ENCODE results near the gene SYNPO2.

Gene SYNPO2, protein sequence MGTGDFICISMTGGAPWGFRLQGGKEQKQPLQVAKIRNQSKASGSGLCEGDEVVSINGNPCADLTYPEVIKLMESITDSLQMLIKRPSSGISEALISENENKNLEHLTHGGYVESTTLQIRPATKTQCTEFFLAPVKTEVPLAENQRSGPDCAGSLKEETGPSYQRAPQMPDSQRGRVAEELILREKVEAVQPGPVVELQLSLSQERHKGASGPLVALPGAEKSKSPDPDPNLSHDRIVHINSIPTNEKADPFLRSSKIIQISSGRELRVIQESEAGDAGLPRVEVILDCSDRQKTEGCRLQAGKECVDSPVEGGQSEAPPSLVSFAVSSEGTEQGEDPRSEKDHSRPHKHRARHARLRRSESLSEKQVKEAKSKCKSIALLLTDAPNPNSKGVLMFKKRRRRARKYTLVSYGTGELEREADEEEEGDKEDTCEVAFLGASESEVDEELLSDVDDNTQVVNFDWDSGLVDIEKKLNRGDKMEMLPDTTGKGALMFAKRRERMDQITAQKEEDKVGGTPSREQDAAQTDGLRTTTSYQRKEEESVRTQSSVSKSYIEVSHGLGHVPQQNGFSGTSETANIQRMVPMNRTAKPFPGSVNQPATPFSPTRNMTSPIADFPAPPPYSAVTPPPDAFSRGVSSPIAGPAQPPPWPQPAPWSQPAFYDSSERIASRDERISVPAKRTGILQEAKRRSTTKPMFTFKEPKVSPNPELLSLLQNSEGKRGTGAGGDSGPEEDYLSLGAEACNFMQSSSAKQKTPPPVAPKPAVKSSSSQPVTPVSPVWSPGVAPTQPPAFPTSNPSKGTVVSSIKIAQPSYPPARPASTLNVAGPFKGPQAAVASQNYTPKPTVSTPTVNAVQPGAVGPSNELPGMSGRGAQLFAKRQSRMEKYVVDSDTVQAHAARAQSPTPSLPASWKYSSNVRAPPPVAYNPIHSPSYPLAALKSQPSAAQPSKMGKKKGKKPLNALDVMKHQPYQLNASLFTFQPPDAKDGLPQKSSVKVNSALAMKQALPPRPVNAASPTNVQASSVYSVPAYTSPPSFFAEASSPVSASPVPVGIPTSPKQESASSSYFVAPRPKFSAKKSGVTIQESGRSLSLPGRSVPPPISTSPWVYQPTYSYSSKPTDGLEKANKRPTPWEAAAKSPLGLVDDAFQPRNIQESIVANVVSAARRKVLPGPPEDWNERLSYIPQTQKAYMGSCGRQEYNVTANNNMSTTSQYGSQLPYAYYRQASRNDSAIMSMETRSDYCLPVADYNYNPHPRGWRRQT

DNA sequence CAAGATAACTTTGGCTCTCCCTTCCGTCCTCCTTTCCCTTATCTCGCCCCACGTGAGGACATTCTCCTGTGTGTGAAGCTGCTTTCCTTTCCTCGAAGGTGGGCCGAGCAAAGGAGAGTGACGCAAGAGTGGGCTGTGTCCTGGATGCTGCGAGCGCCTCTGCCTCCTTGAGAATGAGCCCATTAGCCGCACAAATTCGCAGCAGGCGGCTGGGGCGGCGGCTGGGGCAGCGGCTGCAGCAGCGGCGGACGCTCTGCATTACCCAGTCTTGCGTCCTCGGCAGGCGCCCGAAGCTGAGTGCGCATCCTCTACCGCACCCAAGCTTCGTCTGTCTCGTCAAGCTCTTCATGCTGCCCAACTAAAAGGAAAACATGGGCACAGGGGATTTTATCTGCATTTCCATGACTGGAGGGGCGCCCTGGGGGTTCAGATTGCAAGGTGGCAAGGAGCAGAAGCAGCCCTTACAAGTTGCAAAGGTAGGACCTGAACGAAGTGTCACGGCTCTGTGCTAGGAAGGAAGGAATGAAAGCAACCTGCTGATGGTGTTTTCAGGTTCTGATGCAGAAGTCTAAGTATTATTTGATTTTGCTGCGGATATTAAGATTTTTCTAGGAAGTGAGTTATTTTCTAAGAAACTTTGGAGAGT lies at the start of gene SYNPO2:
Gene SYNPO2 (plus strand): TSS at position 189 of the 646 bp plus-strand sequence. CDS start 183 bp downstream, at position 372.
- peak; percentile 64 to 66 for DNase-seq (ENCODE audit: low read depth in 2 of 2)

DNA sequence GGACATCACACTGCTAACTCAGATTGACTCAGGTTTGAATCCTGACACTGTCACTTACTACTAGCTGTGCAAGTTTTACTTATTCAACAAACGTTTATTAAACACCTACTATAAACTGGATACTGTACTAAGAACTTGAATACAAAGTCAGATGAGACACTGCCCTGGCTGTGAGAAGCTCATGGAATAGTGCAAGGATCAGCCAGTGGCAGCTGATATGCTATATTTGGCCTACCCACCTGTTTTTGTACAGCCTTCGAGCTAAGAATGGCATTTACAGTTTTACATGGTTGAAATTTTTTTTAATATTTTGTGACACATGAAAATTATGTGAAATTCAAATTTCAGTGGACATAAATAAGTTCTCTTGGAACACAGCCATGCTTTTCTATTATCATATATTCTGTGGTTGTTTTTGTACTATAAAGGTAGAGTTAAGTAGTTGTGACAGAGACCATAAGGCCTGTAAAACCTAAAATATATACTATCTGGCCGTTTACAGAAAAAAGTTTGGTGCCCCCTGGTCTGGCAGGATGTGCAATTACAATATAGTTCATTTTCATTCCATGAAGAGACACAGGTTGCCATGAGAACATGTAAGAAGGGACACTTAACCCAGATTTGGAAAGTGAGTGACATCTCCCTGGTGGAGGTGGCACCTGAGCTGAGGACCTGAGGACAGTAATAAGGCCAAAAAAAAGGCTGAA lies 49.3 kb upstream of the SYNPO2 start:
- no peak for DNase-seq (ENCODE audit: low read depth in 2 of 2)

DNA sequence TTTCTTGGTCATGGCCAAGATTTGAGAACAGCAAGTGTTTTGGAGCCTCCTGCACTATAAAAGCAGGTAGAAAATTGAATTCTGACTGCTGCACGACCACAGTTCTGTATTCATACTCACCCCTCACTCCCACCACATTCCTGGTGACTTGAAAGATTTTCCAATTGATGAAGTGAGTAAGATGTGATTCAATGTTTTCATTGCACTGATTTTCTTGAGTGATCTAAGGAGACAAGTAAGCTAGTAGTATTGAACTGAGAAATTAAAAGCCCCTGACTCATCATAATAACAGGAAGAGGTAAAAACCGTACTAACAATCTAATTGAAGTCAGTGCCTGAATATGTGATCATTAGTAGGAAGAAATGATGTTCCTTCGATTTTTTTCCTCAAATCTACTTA lies 46.6 kb upstream of the SYNPO2 start:
- DNase-seq (ENCODE audit: low read depth in 2 of 2): peak; percentile 11 to 15

DNA sequence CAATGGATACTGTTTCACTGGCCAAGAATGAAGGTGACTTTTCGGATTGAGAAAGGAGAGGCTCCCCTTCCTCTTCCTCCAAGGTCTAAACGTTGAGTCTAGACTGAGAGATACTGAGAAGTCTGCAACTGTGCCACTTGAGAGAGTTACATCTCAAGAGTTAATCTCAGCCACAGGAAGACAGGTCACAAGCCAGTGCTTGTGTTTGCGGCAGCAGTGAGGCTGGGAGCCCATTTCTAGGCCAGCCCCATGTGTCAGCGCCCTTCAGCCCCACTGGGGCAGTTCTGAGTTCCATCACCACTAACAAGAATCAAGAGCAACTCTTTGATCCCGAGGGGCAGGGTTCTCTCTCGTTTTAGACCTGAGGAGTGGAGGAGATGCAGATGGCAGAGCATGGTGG lies 45.4 kb upstream of the SYNPO2 start:
- DNase-seq (ENCODE audit: low read depth in 2 of 2): no peak

DNA sequence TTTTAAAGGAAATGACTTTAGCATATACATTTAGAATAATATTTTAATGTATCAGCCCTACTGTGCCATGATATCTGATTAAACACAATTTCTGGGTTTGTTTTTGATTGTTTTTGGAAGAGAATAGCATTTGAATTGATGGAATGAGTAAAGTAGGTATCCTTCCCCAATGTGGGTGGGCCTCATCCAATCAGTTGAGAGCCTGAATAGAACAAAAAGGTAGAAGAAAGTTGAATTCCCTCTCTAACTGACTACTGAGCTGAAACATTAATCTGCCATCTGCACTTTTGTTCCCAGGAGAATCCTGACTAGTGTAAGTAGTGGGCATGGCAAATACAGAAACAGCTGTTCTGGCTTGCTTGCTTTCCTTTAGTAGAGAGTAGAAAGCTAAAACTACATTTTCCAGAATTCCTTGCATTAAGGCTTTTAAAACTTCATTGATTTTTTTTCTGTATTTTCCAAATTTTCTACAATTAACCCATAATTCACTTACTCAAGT lies 43.1 kb upstream of the SYNPO2 start:
- no peak for DNase-seq (ENCODE audit: low read depth in 2 of 2)

DNA sequence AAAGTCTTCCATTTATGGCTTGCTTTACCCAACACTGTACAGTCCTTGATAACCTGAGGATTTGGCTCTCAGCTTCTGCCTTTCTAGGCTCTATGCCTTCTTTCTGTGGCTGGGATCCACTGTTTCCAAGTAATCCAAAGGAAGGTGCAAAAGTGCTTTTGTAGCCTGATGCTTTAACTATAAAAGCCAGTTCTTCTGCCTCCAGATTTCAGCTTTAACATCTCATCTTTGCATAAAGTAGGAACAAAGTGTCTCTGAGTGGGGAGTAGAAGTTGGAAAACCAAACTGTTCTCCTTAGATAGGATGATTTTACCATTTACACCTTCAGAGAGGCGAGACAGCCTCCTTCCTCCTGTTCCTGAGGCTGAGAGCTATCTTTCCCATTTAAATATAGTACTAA lies 41.7 kb upstream of the SYNPO2 start:
- no peak for DNase-seq (ENCODE audit: low read depth in 2 of 2)

DNA sequence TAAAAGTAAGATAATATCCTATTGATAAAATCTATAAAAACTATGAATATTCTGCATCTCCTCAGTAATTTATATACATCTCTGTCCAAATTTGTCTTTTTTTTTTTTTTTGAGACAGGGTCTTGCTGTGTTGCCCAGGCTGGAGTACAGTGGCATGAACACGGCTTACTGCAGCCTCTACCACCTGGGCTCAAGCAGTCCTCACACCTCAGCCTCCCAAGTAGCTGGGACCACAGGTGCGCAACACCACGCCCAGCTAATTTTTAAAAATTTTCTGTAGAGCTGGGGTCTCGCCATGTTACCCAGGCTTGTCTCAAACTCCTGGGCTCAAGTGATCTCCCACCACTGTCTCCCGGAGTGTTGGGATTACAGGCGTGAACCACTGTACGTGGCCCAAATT lies 40.4 kb upstream of the SYNPO2 start:
- no peak for DNase-seq (ENCODE audit: low read depth in 2 of 2)

DNA sequence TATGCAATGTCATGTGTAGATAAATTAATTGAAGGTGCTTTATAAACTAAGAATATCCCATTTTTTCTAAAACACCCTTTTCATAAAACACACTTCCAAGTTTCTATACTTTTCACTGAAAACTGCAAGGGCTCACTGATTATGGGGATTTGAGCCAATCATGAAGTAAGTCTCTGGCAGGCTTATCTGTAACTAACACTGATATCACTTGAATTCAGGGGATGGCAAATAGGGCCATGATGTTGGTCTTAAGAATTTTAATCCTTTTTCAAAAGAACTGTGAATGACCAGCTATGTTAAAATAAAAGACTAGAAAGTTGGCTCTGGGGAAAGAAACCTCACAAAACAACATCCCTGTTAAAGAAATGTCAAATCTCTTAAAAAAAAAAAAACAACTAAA lies 39.8 kb upstream of the SYNPO2 start:
- no peak for DNase-seq (ENCODE audit: low read depth in 2 of 2)

DNA sequence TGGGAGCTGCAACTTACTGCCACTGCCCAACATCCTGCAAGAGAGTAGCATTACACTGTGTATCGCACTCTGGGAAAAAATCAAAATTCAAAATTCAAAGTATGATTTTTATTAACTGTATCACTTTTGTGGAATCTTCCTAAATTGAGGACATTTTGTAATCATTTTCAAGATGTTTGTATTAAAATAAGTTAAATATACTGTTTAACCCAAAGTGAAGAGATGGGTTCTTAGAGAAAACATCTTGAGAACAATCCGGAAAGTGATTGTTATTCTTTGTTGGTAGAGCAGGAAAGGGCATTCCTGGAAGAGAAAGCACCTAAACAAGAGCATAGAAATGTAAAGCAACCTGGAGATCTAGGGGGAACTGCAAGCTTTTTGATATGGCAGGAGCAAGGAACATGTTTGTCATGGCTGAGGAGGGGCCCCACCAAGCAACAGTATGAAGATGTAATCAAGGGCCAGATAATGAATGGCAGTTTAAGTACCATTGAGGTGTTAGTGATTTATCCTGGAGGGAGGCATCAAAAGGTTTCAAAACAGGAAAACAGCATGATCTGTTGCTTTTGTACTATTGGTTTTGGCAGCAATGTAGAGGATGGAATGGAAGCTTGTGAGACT lies 38.7 kb upstream of the SYNPO2 start:
- DNase-seq (ENCODE audit: low read depth in 2 of 2): no peak

DNA sequence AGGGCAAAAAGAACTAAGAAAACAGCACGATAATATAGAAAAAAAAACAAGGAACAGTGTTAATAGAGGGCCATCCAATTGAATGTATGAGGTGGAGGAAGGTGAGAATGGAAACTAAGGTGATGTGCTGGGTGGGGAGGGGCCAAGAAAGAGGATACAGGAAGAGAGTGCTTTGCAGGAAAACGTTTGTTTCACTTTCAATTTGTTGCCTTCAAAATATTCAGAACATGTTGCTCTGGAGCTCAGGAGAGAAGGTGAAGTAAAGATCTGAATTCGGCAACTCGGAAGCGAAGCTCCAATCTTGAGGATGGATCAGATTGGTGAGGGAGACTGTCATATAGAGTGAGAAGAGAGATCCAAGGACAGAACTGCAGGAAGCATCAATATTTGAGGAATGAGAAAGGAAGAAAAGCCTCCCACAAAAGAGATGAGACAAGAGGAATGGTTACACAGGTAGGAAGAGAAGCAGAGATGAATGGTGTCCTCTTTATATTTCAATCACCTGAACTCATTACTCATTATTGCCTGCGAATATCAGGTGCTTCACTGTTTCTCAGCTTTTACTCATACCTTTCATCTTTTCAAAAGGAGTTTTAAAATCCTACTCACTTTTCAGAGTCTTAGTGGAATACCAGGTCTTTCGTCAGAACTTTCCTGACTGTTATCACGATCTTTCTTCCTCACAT lies 38.0 kb upstream of the SYNPO2 start:
- DNase-seq (ENCODE audit: low read depth in 2 of 2): no peak

DNA sequence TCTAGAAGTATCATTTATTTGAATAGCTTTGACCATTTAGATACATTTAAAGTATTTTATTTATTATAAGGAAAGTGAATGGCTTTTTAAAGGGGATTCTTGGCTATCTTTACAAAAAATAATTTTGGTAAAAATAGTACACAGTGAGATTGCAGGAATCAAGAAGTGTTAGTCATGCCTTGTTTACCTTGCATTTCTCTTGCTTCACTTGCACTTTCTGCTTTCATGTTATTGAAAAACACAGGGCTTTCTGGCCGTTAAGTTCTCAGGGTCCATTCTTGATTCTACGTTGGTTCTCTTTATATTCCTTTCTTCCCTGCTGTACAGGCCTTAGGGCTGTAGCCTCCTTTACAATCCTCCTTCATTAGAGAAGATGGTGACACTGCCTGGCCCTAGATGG lies 30.9 kb upstream of the SYNPO2 start:
- DNase-seq (ENCODE audit: low read depth in 2 of 2): no peak

DNA sequence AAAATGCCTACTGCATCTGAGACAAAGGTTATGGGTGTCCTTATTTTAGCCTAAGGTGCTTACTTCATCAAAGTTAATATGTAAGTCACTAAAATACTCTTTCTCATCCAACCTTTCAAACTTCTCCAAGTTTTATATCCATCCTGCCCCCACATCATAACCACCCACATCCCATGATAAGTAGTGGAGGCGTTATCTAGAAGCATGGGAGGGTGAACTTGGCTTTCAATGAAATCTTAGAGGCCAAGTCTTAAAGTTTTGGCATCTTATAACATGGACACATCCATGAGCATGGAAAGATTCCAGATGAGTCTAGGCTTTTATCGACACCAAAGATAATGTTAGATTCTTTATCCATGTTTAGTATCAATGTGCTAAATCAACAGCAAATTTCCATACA lies 29.9 kb upstream of the SYNPO2 start:
- no peak for DNase-seq (ENCODE audit: low read depth in 2 of 2)

DNA sequence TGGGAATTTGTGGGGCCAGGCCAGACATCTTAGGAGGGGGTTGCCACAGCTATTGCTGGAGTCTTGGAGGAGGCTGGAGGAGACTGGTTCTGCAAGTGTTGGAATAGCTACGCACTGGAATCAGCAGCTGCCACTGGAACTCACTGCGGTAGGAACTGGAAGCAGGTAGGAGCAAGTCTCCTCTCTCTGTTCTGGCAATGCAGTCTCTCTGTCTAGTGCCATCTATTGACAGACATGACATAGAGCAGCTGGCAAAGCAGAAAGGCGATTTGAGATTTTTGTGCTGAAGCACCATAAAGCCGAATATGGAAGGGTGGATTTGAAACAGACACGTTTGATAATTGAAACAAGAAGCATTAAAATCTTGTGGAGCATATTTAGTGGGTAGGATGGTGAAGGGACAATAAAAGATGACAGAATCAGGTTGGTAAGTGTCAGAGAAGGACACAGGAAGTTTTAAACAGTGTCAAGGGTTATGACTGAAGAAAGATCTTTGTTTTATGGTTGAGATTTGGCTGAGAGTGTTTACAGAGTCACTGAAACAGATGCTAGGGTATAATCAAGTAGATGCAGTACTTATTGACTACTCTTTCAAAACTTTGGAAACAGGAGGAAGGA lies 23.5 kb upstream of the SYNPO2 start:
- peak in 1 of 2 experiments; percentile 20 for DNase-seq (ENCODE audit: low read depth in 2 of 2)

DNA sequence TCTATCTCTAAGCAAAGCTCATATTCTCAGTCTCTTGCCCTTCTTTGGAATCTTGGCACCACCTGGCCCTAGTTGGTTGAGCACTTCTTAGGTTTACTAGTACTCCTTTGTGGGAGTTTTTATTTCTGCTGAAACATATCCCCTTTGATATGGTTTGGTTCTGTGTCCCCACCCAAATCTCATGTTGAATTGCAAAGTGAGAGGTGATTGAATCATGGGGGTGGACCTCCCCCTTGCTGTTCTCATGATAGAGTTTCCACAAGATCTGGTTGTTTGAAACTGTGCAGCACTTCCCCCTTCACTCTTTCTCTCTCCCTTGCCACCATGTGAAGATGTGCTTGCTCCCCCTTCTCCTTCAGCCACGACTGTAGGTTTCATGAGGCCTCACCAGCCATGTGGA lies 22.2 kb upstream of the SYNPO2 start:
- no peak for DNase-seq (ENCODE audit: low read depth in 2 of 2)

DNA sequence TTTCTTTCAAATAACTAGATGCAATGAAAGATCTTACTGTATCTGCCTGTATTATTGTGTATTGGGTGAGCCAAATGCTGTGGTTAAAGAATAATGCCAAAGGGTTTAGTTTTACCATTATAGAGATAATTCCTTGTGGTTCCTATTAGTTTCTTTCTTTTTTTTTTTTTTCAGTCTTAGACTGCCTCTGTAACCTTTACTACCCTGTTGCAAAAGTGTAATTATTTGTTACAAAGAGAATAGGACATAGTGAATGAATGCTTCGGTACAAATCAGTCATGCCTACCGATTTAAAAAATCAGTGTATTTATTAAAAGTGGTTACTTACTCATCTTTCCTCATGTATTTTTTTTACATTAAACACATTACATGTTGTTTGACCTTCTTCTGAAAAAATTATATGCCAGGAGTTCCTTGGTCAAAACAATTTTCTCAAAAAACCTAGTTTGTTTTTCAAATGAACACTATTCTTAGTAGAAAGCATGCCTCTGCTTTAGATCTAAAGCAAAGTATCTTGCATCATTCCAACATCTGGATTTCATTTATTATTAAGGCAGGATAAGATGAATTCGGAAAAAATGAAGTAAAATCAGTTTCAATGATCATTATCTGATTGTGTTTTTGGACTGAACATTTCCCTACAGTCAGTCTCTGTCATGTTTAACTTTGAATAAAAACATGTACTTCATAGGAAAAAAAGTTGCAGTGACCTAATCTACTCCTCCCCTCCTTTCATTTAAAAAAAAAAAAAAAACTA lies 21.2 kb upstream of the SYNPO2 start:
- peak; percentile 48 to 61 for DNase-seq (ENCODE audit: low read depth in 2 of 2)

DNA sequence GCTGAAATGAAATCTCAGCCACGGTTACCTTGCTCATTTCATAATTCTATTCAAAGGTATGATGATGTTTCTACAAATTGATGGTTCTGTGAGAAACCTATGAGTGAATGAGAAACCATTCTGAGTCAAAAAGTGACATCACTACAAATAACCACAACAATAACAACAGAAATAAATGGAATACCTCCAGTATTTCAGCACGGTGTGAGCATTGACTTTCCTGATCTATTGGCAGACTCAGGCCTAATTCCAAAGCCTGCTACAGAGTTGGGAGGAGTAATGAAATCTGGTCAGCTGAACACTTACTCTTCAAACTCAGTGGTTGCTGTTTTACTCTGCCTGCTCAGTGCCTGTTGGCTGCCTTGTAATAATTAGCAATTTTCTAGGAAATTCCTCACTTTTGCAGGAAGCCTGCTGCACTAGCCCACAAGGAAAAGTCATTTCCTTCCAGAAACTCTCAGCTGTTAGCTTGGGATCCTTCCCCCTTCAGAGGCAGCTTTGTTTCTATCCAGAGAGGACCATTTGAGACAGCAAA lies 18.8 kb upstream of the SYNPO2 start:
- DNase-seq (ENCODE audit: low read depth in 2 of 2): peak in 1 of 2 experiments; percentile 28

DNA sequence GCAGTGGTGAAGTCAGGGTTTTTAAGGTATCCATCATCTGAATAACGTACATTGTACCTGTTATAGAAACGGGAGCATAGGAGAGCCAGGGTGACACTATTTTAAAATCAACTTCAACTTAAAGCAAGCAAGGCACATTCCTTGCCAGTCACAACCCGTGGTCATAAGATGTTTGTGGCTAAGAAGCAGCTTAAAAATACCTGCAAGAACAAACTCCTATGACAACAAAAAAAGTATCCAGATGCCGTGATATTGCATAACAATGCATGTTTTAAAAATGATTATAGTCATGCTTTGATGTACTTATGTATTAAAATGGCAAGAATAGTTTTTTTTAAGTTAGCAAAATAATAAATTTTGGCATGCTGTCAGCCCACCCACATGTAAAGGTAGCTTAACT lies 16.5 kb upstream of the SYNPO2 start:
- no peak for DNase-seq (ENCODE audit: low read depth in 2 of 2)

DNA sequence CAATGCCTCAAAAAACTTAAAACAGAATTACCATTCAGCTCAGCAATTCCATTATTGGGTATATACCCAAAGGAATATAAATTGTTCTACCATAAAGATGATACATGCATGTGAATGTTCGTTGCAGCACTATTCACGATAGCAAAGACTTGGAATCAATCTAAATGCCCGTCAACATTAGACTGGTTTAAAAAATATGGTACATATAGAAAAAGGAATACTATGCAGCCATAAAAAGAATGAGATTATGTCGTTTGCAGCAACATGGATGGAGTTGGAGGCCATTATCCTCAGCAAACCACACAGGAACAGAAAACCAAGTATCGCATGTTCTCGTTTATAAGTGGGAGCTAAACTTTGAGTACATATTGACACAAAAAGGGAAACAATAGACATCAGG lies 10.9 kb upstream of the SYNPO2 start:
- DNase-seq (ENCODE audit: low read depth in 2 of 2): no peak
